ENCODE results near the gene BCAT1.

DNA sequence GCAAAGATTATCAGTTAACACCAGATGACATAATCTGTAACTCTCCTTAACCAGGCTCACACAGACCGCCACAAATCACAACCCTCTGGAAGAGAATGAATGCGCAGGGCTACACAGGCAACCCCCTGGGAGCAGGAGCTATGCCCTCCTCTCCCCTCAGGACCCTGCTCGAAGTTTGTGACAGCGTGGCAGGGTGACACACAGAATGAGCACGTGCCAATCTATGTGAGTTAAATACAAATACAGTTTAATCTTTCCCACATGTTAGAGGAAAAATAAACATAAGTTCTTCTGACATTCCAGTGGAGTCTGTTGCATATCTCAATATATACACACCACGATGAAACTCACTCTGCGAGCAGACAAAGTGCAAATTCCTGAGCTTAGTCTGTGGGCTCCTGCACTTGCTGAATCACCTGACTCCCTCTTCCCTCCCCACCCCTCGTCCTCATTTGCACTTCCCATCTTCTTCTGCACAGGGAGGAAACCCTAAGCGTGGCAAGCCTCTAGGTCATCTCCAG, 37.6 kb downstream of the BCAT1 start:
- TF ChIP-seq CTCF (conservative IDR thresholded peaks at IDR 0.05; ENCODE audit: low read depth in 2 of 2): no peak
- no peak for TF ChIP-seq POLR2AphosphoS5 (IDR thresholded peaks at IDR 0.05; ENCODE audit: low read depth)
- TF ChIP-seq, protein P1, sequence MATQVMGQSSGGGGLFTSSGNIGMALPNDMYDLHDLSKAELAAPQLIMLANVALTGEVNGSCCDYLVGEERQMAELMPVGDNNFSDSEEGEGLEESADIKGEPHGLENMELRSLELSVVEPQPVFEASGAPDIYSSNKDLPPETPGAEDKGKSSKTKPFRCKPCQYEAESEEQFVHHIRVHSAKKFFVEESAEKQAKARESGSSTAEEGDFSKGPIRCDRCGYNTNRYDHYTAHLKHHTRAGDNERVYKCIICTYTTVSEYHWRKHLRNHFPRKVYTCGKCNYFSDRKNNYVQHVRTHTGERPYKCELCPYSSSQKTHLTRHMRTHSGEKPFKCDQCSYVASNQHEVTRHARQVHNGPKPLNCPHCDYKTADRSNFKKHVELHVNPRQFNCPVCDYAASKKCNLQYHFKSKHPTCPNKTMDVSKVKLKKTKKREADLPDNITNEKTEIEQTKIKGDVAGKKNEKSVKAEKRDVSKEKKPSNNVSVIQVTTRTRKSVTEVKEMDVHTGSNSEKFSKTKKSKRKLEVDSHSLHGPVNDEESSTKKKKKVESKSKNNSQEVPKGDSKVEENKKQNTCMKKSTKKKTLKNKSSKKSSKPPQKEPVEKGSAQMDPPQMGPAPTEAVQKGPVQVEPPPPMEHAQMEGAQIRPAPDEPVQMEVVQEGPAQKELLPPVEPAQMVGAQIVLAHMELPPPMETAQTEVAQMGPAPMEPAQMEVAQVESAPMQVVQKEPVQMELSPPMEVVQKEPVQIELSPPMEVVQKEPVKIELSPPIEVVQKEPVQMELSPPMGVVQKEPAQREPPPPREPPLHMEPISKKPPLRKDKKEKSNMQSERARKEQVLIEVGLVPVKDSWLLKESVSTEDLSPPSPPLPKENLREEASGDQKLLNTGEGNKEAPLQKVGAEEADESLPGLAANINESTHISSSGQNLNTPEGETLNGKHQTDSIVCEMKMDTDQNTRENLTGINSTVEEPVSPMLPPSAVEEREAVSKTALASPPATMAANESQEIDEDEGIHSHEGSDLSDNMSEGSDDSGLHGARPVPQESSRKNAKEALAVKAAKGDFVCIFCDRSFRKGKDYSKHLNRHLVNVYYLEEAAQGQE (IDR thresholded peaks at IDR 0.05; ENCODE audit: unreplicated experiment): no peak
- no peak for TF ChIP-seq EZH2 (IDR thresholded peaks at IDR 0.05; ENCODE audit: low read depth, unreplicated experiment)
